ENCODE measurements around the gene LENG8. TPM values are rescaled to one million over a fixed set of nuclear protein-coding genes. Genes with fewer than 3 reads are reported as not detected.
"Not testable (repeated sequence)": the region's sequence is repeated elsewhere in the genome, so short reads cannot be mapped to it uniquely, and the experiment has no call there.

LENG8 gene
- total RNA-seq, 4 donors from 2014 or later = 57.9 to 195 (median 64.1) TPM

DNA sequence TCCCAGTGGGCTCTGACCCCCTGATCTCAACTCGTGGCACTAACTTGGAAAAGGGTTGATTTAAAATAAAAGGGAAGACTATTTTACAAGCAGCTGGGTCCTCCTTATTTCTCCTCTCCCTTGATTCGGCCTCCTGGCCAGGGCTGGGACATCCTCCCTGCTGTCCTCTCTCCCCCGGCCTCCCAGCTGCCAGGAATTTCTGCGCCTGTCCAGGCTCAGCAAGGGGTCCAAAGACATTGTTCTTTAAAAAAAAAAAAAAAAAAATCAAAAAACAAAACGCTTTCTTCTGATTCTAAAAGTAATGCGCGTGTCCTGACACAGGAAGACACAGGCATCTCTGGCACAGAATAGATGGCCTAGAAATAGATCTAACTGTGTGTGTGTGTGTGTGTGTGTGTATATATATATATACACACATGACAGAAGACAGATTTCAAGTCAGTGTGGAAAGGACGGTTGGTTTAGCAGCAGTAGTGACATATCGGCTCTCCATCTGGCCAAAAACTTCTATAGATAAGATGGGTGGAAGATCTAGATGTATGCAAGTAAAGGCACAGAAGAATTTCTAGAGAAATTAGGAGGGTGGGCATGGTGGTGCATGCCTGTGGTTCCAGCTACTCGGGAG lies 12.3 kb upstream of the LENG8 start:
- no peak for DNase-seq (ENCODE audit: low spot score in 2 of 2)
- TF ChIP-seq, protein P1, sequence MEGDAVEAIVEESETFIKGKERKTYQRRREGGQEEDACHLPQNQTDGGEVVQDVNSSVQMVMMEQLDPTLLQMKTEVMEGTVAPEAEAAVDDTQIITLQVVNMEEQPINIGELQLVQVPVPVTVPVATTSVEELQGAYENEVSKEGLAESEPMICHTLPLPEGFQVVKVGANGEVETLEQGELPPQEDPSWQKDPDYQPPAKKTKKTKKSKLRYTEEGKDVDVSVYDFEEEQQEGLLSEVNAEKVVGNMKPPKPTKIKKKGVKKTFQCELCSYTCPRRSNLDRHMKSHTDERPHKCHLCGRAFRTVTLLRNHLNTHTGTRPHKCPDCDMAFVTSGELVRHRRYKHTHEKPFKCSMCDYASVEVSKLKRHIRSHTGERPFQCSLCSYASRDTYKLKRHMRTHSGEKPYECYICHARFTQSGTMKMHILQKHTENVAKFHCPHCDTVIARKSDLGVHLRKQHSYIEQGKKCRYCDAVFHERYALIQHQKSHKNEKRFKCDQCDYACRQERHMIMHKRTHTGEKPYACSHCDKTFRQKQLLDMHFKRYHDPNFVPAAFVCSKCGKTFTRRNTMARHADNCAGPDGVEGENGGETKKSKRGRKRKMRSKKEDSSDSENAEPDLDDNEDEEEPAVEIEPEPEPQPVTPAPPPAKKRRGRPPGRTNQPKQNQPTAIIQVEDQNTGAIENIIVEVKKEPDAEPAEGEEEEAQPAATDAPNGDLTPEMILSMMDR (IDR thresholded peaks at IDR 0.05) = no peak
- no peak for TF ChIP-seq POLR2A (IDR thresholded peaks at IDR 0.05)
- no peak overlapping the region for H3K4me3 ChIP-seq (ENCODE audit: low read depth, poor library complexity, severe bottlenecking)
- 84 to 88% methylated on average over 10 of the region's 10 CpGs for WGBS, 2 donors
- intact Hi-C loops (cut with DNase I; ENCODE audit: low total_unique reads) = no loop called here

DNA sequence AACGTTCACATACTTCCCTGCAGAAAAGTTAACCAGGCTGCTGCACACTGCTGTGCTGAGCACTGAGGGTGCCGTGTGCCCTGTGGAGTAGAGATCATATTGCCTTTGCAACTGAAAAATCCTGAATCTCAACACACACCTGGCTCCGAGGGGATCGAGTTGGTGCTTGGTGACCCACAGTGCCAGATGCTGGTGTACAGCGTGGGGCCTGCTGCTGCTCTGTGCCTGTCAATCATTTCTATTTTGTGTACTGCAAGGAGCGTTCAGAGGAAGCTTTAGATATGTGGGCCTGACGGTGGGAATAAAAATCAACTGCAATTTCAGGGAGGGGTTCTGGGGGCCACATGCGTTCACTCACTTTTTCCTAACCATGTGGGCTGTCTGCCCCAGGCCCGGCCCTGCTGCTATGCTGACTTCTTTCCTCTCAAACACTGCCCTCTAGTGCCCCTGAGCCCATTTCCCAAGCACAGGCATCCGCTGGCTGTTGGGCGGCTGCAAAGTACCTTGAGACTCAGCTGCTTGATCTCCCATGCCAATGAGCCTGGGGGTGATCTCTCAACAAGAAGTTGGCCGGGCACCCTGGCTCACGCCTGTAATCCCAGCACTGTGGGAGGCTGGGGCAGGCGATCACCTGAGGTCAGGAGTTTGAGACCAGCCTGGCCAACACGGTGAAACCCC lies 9.7 kb upstream of the LENG8 start:
- DNase-seq (ENCODE audit: low spot score in 2 of 2) = no peak
- intact Hi-C loops (cut with DNase I; ENCODE audit: low total_unique reads) = no loop called here
- TF ChIP-seq, protein P1 (IDR thresholded peaks at IDR 0.05) = no peak
- TF ChIP-seq POLR2A (IDR thresholded peaks at IDR 0.05) = no peak
- no peak overlapping the region for H3K4me3 ChIP-seq (ENCODE audit: low read depth, poor library complexity, severe bottlenecking)
- 44 to 46% methylated on average over 14 of the region's 15 CpGs for WGBS, 2 donors

DNA sequence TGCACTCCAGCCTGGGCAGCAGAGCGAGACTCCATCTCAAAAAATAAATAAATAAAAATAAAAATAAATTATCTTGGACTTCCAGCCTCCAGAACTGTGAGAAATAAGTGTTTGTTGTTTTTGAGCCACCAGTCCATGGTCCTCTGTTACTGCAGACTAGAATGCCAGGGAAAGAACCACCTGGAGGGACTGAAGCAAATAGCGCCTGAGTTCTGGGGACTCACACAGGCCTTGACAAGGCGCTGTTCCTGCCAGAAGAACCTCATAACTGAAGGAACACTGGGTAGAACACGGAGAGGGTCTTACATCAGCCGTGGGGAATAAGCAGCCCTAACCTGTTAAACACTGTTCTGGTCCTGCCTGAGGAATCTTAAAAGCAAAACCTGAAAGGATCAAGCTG lies 8.4 kb upstream of the LENG8 start:
- 88 to 95% methylated on average over 5 of the region's 5 CpGs for WGBS, 2 donors
- no peak overlapping the region for H3K4me3 ChIP-seq (ENCODE audit: low read depth, poor library complexity, severe bottlenecking)
- DNase-seq (ENCODE audit: low spot score in 2 of 2) = no peak
- TF ChIP-seq POLR2A (IDR thresholded peaks at IDR 0.05) = no peak
- TF ChIP-seq, protein P1 (IDR thresholded peaks at IDR 0.05) = no peak
- intact Hi-C loops (cut with DNase I; ENCODE audit: low total_unique reads) = no loop called here

DNA sequence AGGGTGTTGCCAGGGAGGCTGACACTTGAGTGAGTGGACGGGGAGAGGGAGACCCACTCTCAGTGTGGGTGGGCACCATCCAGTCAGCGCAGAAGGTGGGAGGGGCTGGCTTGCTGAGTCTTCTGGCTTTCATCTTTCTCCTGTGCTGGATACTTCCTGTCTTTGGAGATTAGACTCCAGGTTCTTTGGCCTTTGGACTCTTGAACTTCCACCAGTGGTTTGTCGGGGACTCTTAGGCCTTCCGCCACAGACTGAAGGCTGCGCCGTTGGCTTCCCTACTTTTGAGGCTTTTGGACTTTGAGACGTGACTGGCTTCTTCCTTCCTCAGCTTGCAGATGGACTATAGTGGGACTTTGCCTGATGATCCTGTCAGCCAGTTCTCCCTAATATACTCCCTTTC lies 4.3 kb upstream of the LENG8 start:
- 81 to 87% methylated on average over 7 of the region's 7 CpGs for WGBS, 2 donors
- intact Hi-C loops (cut with DNase I; ENCODE audit: low total_unique reads) = no loop called here

DNA sequence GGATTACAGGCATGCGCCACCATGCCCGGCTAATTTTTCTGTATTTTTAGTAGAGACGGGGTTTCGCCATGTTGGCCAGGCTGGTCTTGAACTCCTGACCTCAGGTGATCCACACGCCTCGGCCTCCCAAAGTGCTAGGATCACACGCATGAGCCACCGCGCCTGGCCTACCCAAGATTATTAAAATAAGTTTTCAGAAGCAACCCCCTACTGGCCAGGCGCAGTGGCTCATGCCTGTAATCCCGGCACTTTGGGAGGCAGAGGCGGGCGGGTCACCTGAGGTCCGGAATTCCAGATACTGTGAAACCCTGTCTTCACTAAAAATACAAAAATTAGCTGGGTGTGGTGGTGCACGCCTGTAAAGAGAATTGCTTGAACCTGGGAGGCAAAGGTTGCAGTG lies 2.6 kb upstream of the LENG8 start:
- H3K4me3 ChIP-seq (ENCODE audit: low read depth, poor library complexity, severe bottlenecking); intact Hi-C loops (cut with DNase I; ENCODE audit: low total_unique reads); DNase-seq (ENCODE audit: low spot score in 2 of 2): not testable (repeated sequence)
- 85 to 89% methylated on average over 15 of the region's 15 CpGs for WGBS, 2 donors

More for the DNA sequence above, 4.3 kb upstream of the LENG8 start:
- no peak for TF ChIP-seq POLR2A (IDR thresholded peaks at IDR 0.05)
- TF ChIP-seq, protein P1 (IDR thresholded peaks at IDR 0.05) = no peak
- H3K4me3 ChIP-seq (ENCODE audit: low read depth, poor library complexity, severe bottlenecking) = no peak overlapping the region
- DNase-seq (ENCODE audit: low spot score in 2 of 2) = no peak

DNA sequence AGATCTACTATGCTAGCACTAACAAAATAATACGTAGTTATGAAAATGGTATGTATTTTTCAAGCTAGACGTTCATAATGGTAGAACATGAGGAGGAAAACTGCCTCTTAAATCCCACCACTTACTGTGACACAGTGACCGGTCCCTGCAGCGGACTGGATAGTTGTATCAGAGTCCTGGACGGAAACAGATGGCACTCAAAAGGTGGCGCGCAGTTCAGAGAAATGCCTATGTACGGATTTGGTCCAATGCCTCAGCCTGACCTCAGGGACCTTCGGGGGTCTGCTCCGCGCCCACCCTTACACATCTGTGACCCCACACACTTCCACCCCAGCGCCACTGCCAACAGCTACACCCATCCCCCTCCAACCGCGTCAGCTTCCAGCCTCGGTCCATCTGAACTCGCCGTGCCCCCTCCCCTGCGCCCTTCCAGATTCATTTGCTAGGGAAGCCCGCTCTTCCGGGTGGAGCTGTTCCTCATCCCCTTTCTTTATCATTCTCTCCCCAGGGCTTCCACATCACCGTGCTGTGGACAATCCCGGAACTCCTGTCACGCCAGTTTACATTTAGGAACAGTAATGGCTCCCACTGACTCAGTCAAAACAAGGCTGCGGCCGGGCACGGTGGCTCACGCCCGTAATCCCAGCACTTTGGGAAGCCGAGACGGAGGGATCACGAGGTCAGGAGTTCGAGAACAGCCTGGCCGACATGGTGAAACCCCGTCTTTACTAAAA lies 792 bp upstream of the LENG8 start:
- peak in 1 of 2 donors; percentile 93 for DNase-seq (ENCODE audit: low spot score in 2 of 2)

More for the DNA sequence above, 792 bp upstream of the LENG8 start:
- intact Hi-C loops (cut with DNase I; ENCODE audit: low total_unique reads) = no loop called here
- TF ChIP-seq, protein P1 (IDR thresholded peaks at IDR 0.05) = no peak
- TF ChIP-seq POLR2A (IDR thresholded peaks at IDR 0.05) = no peak
- peak overlapping the region; percentile 74 for H3K4me3 ChIP-seq (ENCODE audit: low read depth, poor library complexity, severe bottlenecking)
- WGBS, 2 donors = 1% methylated on average over 34 of the region's 34 CpGs

All from lower leg skin (tissue), 4 donors.